Fibroblast of upper back skin (primary cell): ENCODE results near the gene CEBPB.

Experiments used
- DNase-seq: peaks from one replicate; pipeline ENCODE4 v3.0.0-alpha.2; 2013

CEBPB gene

DNA sequence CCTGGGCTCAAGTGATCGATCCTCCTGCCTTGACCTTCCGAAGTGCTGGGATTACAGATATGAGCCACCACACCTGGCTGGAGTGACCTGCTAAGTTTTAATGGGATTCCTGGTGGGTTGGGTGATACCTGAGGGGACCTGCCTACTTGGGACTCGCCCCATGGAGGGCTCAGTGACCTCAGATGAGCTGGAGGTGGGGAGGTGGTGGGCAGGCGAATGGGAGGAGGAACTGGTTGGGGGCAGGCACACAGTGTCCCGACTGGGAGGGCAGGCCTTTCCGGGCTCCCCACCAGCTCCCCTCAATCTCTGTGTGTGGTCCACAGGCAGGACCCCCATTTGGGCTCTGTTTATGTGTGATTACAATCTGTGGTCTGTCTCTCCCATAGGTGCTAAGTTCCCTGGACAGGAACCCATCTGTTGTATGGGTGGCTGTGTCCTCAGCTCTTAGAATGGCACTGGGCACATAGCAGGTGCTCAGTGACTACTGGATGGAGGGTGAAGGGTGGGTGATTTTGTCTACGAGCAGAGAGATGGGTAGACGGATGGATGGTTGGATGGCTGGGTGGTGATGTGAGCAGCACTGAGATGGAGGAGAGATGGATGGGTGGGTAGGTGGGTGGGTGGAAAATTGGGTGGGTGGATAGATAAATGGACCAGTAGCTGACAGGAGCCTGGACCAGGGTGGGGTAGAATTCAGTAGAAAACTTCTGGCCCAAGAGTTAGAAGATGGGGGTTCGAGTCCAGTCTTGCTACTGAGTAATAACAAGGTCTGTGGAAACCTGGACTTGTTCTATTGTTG lies 23.8 kb downstream of the CEBPB start:
- no peak for DNase-seq

DNA sequence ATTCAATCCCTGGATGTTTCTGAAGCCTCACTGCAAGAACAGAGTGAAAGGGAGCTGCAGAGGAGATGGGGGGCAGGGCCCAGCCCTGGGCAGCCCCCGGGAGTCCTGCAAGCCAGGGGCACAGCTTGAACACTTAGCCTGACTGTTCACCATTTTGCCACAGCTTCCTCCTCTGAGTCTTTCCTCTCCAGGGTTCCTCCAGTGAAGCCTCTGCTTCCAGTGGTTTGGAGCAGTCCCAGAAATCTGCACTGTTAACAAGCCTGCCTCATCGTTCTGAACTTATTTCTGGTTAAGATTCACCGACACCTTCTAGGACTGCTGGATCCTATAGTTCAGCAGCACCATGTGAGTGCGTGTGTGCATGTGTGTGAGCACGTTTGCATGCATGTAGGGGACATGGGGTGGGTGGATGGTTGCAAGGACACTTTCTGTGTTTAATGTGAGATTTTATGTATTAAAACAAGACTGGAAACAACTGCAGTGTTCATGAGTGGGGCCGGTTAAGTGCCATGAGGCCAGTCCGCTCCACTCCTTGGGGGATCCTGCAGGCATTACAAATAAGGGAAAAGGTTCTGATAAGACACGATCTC lies 24.6 kb downstream of the CEBPB start:
- peak; percentile 65 for DNase-seq

DNA sequence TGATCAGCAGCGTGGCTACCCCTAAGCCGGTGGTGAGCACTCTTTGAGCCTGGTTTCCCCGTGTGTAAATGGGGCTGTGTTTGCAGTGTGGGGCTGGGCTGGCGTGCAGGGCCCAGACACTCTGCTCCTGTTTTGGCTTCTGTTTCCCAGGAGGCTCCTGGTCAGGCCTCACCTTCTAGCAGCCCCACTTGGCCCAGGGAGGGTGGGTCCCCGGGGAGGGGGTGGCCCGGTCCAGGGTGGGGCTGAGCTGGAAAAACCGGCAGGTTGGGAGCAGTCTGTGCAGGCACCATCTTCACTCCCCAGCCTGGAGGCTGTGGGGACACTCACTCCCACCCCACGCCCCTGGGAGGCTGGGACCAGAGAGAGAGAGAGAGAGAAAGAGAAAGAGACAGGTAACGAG lies 25.3 kb downstream of the CEBPB start:
- no peak for DNase-seq

DNA sequence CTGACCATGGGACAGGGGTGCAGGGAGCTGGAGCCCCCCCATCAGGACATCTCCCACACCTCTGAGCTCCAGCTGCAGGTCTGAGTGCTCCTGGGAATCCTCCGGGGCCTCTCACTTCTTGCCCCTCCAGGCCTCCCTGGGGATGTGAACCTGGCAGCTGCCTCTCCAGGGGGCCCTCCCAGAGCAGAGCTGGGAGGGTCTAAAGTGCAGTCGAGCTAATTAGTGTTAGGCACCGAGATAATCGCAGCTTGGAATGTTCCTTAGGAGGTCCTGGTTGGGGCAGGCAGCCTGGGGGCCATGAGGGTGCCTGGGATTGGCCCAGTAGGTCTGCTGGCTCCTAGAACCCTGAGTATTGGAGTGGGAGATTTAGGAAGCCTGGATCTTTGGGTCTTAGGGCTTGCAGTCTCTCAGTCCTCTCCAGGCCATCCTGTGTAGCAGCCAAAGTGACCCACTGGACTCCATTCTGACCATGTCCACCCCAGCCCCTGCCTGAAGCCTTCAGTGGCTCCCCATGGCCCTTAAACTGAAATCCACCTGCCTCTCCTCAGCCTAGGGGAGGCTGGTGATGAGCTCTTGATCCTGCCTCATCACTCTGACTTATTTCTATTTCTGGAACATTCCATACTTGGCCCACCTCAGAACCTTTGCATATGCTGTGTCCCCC lies 26.0 kb downstream of the CEBPB start:
- DNase-seq = no peak

DNA sequence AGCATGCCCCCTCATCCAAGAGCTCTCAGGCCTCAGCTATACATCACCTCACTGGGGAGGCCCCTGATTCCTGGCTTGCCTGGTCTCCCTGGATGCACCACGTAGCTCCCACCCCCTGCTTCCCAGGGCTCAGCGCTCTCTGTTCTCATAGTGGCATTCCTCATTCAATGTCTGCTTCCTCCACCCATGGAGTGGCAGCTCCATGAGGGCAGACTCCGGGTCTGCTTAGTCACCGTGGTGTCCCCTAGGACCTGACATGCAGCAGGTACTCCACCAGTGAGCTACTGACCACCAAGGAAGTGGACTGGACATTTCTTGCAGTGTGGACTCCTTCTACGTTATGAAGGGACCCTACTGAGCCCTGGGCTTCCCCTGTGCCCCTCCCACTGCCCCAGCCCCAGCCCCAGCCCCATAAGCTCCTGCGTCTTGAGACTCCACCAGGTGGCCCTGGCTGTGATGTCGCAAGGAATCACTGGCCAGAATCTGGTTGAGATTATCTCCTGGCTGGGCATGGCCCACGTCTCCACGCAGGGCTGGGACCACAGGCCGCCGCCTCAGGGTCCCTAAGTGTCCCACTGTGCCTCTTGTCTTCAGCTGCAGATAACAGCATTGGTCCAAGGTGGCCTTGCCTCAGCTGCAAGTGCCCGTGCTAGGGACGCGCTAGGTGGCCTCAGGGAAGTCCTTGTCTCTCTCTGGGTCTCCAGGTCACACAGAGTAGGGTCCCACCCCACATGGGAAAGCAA lies 26.7 kb downstream of the CEBPB start:
- no peak for DNase-seq

DNA sequence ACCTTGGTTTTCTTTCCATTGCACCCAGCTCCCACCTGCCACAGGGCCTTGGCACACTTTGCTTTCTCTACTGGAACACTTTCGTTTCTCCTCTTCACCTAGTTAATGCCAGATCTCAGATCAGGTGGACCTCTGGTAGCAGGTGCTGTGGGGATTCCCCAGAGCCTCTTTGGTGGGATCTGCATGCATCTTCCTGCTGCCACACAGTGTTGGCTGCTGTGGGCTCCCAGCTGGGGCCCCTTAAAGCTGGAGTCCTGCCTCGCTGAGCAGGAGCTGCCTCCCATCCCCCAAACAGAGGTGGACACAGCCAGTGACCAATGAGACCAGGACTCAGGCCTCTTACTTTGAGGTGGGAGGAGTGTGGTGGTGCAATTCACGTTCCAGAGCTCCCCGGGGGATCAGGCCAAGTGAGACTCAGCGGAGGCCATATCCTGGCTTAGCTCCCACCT lies 28.4 kb downstream of the CEBPB start:
- DNase-seq = peak; percentile 43

DNA sequence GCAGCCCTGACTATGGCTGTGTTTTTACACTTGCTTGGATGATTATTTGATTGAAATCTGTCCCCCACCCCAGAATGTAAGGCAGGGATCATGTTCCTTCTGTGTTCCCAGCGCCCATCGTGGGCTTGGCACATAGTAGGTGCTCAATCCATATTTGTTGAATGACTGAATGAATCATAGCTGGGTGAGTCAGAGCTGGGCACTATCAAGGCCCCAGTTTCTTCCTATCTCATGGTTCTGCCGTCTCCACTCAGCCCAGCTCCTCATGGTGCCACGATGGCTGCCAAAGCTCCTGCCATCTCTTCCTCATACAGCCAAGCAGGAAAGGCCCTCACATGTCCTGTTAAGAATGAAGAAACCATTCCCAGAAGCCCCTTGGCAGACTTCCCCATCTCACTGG lies 29.0 kb downstream of the CEBPB start:
- no peak for DNase-seq

DNA sequence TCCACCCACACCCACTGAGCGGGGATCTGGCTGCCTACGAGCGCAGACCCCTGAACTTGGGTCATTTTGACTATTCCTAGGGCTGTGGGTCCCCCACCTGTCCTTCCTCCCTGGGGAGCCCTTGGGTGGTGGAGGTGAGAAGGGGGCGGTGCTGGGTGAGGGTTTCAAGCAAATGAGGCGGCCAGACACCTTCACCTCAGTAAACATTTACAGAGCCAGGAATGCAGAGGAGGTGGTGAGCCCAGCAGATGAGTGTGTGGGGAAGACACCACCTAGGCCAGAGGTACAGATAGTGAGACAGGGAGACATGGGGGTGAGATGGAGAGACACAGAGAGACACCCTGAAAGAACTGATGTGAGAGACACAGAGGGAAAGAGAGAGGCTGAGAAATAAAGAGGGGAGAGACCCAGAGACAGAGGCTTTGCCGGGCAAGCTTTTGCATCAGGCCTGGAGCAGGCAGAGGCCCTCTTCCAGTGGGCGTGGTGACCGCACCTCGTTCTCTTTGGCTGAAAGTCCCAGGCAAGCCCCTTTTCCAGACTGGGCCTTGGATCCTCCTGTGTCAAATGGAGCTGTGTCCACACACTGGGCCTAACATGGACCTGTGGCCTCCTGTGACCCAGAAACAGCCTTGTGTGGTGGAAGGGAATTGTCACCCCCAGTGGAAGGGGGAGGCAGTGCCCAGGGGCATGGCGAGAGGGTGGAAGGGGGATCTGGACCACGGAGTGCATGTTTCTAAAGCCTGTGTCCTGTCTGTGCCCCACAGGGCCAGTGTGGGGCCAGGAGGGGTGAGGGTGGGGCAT lies 29.7 kb downstream of the CEBPB start:
- DNase-seq = no peak

DNA sequence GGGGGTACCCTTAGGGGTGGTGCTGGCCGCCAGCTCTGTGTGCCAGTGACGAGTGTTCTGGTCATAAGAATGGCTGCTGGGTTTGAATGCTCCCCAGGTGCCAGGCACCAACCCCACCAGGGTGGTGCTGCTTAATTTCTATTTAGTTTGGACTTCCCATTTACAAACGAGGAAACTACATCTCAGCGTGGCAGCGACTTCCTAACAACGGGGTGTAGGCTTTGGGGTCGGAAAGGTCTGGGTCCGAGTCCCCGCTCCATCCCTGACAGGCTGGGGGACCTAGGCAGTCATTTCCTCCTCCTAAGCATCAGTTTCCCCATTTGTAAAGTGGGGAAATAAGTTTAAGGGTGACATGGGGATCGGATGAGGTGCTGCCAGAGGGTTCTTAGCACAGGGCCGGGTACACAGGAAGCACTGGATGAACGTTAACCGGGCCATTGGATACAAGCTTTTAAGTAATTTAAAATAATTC lies 30.3 kb downstream of the CEBPB start:
- no peak for DNase-seq

DNA sequence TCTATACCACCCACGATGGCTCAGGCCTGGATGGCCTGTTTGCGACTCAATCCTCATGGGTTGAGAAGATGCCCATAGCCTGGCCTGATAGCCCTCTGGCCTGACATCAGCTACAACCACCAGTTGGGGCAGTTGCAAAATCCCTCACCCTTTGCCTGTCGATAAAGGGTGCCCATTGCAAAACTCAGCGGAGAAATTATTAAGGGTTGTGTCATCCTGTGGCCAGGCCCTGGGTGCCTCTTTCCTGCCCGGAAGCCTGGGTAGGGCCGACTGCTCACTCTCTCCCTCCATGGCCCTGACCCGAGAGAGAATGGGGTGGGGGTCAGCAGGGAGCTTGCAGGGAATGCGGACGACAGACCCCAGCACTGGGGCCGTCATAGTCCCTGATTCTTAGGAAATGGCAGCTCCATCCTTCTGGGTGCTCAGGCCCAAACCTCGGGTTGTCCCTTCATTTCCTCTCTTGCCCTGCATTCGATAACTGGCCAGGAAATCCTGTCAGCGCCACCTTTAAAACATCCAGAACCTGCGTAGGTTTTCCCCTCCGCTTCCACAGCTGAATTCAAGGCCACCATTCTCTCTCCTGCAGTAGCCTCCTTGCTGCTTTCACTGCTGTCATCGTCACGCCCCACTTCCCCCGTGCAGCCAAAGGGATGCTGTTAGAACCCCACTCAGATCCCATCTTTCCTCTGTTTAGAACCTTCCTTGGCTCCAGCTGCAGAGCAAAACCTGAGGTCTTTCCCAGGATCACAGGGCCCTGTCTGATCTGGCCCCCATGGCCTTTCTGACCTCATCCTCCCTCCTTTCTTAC lies 31.1 kb downstream of the CEBPB start:
- DNase-seq = no peak

DNA sequence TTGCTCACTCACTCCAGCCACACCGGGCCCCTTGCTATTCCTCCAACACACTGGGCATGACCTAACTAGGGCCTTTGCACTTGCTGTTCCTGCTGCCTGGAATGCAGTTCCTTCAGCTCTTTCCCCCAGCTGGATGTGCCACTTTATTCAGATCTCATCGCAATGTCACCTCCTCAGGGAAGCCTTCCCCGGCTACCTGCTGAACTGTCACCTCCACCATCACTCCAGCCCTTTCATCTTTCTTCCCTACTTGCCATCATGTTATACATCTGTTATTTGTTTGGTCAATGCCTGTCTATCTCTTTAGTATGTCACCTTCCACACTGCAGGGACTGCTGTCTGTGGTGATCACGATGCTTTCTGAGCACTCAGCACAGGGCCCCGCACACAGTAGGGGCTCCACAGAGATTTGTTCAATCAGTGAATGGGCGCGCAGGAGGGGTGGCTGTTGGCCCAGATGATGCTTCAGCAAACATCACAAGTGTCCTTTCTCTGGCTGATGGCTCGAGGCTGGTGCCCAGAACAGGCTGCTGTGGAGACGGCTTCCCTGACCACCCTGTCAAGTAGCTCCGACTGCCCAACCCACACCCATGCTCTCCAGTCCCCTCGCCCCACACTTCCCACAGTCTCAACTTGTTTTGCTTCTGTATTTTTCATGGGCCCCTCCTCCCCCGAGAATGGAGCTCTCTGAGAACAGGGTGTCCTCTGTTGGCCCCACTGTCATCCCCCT lies 31.8 kb downstream of the CEBPB start:
- no peak for DNase-seq

DNA sequence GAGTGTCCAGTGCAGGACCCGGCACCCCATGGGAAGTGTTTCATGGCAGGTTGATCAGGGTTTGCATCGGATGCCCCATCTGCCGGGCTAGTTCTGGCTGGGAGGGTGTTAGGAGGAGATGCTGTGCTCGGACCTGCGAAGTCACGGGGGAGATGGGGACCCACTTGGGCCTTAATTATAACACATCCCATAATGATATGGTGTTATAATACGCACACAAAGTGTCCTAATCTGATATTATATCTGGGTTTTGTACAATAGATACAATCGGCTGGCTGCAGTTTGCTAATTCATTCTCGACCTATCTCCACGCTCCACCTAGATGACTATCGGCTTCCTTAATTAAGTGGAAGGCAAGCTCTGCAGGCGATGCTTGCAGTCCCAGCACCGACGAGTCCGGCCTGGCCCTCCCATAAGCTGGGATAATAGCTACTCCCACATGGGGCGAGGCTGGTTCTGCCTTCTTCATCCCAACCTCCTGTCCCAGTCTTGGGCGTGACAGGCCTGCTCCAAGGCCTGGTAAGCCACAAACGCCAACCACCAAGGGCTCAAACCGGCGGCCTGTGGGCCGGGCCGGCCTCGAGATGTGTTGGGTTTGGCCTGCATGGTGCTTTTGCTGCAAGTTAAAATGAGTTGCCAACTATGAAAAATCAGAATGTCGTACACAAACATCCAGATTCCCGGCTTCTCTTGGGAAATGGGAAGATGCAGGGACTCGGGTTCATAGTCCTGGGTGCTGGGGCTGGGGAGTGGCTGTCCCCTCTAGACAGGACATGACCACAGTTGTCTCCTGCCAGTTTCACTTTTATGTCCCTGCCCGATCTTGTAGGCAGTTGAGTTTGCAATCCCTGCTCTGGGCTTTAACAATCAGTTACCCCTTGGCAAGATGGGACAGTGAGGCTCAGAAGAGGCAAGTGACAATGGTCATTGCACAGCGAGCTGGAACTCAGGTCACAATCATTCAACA lies 32.7 kb downstream of the CEBPB start:
- DNase-seq = no peak

DNA sequence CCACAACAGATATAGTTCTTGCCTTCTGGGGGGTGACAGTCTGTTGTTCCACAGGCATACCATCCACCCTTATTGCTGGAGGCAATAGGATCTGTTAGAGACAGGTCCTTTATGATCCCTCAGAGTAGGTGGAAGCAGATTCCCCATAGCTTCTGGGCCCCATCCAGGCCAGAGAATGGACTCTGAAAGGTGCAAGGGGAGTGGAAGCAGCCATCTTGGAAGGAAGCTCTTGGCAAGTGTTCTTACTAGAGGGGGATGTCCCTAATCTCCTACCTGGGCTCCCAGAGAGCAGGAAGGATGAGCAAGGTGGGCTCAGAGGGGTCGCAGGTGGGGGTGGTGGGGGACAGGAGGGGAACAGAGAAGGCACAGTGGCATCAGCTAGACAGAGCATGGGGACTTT lies 33.4 kb downstream of the CEBPB start:
- no peak for DNase-seq

DNA sequence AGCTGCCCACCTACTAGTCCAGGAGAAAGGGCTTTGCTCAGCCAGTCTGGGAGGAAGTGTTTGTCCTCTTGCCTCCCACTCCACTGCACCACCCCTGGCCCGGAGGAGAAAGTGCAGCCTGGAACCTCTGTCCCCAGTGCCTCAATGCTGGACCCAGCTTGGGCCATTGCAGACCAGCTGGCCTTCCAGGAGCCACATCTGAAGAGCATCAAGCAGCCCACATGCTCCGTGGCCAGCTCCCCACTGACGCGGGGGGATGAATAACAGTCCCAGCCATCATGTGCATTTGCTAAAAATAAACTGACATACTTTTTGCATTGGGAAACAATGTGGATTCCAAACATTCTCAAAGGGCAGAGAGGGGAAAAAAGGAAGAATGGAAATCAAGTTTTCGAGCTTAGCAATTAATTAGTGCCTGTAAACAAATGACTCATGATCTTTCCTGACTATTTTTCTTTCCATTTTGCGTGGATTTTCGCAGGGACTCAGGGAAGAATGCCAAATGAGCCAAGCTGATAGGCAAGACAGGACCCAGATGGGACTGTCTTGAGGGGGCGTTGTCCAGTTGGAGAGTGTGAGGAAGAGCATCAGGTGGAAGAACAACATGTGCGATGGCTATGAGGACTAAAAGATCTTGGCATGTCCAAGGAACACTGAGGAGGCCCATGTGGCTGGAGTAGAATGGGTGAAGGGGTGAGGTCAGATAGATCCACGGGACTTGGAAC lies 34.1 kb downstream of the CEBPB start:
- DNase-seq = peak; percentile 90

DNA sequence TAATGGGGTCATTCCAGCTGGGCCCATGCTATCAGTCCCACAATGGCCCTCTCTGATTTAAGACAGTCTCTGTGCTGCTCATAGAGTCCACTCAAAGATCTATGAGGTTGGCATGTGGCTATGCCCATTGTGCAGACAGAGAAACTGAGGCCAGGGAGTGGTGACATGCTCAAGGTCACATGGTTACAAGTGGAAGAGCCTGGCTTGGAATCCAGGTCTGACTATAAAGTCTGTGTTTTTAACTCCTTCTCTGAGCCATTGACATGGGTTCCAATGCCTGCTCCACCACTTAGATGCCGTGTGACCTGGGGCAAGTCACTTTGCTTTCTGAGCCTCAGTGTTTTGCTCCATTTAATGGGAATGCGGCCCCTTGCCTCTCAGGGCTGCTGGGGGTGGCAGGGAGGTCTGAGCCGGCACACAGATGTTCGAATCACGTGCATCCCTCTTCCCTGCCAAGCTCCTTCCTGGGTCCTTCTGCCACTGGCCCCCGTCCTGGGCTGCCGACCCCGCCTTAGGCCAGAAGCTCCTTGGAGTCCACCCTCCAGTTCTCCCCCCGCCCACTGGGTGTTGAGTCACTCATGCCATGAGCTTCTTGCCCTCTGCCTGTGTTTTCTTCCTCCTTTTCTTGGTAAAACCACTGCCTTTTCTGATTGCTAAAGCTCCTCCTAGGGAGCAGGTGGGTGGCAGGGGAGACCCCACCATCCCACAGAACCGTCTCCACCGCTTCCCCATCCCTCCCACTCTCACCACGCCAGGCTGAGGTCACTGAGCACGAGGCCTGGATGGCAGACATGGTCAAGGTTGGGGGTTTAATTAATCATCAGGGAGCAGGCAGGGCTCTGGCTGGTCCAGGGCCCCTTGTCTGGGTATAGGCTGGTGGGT lies 35.7 kb downstream of the CEBPB start:
- peak; percentile 12 for DNase-seq

DNA sequence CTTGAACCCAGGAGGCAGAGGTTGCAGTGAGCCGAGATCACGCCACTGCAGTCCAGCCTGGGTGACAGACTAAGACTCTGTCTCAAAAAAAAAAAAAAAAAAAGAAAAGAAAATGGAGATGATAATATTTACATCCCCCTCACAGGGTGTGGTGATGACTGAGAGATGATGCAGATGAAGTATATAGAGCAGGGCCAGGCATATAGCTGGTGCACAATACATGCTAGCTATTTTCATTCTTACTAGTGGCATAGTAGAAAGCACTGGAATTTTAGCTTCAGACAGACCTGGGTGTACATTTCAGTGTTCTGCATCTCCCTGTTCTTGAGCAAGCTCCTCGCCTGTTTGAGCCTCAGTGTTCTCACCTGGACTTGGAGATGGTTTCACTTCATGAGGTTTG lies 36.9 kb downstream of the CEBPB start:
- DNase-seq = no peak

DNA sequence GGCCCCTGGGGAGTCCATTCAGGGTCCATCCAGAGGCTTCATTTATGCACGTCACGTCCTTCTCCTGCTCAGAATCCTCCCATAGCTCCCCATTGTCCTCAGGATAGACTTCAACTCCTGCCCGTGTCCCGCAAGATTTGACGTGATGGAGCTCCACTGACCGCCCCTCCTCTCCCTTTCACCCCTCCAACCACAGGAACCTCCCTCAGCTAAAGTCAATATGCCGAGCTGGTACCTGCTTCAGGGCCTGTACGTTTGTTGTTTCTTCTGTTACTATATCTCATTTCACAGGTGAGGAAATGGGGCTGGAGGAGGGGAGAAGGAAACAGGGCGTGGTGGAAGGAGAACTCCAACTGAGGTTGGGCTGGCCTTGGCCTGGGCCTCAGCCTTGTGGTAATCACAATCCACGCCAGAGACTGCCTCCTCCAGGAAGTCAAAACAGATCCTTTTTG lies 38.6 kb downstream of the CEBPB start:
- no peak for DNase-seq

DNA sequence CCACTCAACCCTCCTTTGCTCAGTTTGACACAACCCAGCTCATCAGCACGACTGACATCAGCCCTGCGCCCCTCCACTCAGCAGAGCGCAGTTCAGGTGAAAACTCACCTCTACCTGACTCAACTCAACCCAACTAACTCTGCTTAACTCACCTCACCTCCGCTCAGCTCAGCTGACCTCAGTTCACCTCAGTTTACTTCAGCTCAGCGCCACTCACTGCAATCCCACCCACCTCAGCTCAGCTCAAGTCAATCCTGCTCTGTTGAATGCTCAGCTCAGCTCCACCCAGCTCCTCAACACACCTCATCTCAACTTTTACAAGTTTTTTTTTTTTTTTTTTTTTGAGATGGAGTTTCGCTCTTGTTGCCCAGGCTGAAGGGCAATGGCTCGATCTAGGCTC lies 39.6 kb downstream of the CEBPB start:
- no peak for DNase-seq
